GM18498 (cell line): ENCODE results near the gene MAP4K3.

Experiments used
- ATAC-seq: cut with Tn5 transposase; IDR thresholded peaks from one replicate; pipeline ENCODE4 v1.9.1; 2021; ENCODE audit warnings: mild to moderate bottlenecking, moderate library complexity; ENCODE audit not compliant: unreplicated experiment

The MAP4K3 gene

DNA sequence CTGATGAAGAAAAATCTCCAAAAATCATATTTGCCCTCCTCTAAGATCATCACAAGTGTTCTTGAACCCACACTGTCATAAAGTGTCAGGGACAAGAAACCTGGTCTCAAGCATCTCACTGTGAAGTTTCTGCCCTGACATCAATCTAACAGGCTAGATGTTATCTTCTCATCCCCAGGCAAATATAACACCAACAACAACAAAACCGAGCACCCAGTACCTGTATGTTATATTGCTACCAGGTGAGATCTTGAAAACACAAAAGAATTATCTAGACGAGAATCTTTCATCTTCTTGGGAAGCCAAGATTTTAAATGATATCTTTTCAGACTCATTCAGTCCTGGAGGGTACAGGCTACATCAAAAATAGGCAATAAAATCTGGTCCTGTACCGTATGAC lies 8.8 kb upstream of the MAP4K3 start:
- ATAC-seq: no peak

DNA sequence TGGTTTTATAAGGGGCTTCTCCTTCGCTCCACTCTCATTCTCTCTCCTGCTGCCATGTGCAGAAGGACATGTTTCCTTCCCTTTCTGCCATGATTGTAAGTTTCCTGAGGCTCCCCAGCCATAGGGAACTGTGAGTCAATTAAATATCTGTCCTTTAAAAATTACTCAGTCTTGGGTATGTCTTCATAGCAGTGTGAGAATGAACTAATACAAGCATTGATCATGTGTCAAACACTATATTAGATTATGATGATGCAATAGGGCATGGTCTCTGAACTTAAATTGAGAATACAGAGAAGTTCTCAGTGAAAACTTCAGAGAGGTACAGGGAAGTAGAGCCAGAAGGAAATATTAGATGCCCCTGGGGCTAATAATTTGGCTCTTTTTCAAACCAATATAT lies 5.9 kb upstream of the MAP4K3 start:
- ATAC-seq: no peak

- ATAC-seq: peak; percentile 54
Observed at GRCh38 chr2:39437522-39438296, 624 bp upstream of the MAP4K3 start.

DNA sequence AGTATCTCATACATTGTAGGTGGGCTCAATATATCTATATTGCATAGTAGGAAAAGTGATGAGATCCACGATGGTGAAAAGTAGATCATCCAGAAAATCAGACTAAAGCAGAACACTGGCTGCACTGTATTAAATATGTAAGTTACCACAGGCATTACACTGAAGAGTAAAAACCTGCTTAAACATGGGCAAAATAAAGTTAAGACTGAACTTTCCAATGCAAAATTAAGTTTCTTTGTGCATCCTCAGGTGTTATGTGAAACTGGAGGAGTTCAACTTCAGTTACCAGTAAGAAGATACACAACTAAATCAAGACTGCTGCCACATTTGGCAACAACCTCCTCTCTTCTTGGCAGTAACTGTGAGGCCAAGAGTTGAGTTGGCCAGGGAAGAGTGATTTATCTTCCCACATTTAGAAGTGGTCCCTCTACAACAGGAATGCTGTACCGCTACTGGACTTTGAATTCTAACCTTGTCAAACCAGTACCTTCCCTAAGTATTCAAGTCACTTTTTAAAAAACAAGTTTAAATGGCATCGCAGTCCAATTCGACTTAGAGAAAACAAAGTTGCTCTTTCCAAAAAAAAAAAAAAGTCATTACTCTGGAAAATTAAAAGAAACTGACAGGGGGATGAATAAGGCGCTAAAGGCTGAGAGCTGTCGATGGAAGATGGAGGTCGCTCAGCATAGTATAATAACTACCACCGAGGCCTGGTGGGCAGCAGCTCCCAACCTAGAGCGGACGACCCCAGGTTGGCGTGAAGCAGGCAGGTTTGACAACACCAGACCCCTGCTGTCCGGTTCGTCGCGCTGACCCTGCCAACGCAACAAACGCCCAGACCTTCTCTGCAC lies 1.1 kb downstream of the MAP4K3 start:
- no peak for ATAC-seq

DNA sequence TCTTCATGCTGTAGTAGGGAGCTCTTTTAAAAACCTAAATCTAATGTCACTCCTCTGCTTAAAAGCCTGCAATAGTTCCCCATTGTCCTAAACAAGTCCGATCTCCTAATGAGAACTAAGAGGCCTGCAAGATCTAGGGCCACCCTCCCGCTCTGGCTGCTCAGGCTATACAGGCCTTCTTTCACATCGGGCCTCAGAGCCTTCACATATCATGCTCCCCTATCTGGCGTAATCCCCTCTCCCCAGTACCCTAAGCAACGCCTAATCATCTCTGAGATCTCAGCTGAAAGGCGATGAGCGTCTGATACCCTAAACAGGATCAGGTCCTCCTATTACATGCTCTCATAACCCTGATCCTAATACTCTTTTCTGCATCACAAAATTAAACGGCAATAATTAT lies 1.9 kb downstream of the MAP4K3 start:
- no peak for ATAC-seq

- ATAC-seq: no peak
Observed at GRCh38 chr2:39434233-39434897, 2.7 kb downstream of the MAP4K3 start.

DNA sequence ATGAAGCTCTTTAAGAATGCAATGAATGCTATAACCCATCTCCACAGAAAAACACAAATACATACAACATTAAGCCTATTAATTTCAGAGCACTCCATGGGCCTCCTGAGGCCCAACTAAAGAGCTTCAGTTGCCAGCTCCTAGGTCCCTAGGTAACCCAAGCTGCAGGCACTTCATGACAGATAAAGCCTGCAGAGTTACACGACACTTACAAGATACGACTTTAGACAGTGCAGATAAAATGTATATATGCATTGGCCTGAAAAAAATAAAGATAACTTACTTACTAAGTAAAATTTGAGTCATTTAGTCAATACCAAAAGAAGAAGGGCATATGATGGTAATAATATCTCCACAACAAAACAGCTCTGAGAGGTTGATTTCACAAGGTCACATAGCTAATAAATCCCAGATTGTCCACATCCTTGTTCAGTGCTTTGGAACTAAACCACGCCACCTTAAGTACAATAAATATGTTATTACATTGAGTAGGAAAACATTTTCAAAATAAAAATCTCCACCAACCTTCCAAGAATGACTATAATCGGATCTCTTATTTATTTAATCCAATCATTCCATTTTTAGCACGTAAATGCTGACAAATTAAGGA lies 3.4 kb downstream of the MAP4K3 start:
- ATAC-seq: no peak

- ATAC-seq: no peak
Observed at GRCh38 chr2:39432701-39433100, 4.4 kb downstream of the MAP4K3 start.

GRCh38 chr2:39431592-39432316 lies 5.3 kb downstream of the MAP4K3 start:
- ATAC-seq: no peak

DNA sequence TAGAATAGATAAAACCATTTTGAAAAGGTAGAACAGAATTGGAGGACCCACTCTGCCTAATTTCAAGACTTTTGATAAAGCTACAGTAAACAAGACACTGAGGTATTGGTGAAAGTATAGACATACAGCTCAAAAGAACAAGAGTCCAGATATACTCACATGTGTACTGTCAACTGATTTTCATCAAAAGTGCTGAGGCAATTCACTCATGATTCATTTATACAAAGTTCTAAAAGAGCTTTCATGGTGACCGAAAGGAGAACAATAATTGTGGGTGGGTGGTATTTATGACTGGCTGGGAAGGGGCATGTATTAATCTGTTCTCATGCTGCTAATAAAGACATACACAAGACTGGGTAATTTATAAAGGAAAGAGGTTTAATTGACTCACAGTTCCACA lies 7.3 kb downstream of the MAP4K3 start:
- ATAC-seq: no peak

- no peak for ATAC-seq
Observed at GRCh38 chr2:39424951-39425350, 12.1 kb downstream of the MAP4K3 start.

DNA sequence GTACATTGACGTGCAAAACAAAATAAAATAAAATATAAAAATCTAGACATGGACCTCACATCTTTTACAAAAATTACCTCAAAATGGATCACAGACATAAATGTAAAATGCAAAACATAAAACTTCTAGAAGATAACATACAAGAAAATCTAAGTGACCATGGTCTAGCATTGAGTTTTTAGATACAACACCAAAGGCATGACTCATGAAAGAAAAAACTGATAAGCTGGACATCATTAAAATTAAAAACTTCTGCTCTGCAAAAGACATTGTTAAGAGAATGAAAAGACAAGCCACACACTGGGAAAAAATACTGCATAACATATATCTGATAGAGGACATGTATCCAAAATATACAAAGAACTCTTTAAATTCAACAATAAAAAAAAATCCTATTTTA lies 14.4 kb downstream of the MAP4K3 start:
- ATAC-seq: no peak

DNA sequence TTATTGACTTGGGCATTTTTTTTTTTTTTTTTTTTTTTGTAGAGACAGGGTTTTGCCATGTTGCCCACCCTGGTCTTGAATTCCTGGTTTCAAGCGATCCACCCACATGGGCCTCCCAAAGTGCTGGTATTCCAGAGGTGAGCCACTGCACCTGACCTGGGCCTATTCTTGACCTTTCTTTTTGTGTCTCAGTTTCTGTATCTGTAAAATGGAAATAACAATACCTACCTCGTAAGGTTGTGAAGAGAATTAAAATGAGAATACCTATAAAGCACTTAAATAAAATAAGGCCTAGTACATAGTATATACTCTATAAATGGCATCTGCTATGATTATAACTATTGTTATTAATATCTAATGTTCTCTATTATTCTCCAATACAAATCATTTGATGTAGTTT lies 15.7 kb downstream of the MAP4K3 start:
- no peak for ATAC-seq

DNA sequence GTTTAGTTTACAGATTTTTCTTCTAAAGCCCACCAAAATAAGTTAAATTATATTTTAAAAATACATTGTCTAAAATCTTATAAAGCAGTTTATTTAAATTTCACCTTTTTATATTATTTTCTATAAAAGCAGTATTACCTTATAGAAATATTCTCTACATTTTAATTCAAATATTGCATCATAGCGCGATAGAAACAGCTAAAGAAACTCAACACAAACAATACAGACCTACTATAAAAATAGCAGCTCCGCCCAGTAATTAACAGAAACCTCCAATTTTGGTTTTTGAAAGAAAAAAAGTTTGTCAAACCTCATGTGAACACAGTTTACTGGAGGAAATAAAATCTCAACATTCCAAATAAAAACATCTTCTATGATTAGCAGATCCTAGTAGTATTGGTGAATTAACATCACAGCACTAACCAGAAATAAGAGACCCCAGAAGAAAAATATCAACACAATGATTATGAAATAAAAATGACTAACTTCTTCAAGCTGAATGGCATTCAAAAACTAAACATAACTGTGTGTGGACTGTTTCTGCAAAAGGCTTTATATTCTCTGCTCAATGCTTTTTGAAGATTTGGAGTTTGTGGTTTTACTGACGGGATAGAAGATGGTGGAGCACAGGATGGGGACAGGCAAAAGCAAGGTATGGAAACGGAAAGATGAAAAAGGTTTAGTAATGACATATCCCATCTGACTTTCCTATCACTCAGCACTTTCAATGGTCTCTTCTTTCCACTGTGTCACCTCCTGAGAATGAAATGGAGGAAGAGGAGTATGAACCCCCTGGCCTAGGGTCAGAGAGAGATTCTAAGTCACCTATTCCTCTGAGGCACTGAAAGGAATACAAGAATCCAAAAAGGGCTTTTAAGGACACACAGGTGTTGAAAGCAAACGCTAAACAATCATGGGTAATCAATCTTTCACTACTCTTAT lies 17.5 kb downstream of the MAP4K3 start:
- no peak for ATAC-seq

- ATAC-seq: no peak
Observed at GRCh38 chr2:39418491-39418890, 18.6 kb downstream of the MAP4K3 start.

GRCh38 chr2:39416140-39416539 lies 20.9 kb downstream of the MAP4K3 start:
- no peak for ATAC-seq

GRCh38 chr2:39413063-39413737 lies 23.9 kb downstream of the MAP4K3 start:
- no peak for ATAC-seq

DNA sequence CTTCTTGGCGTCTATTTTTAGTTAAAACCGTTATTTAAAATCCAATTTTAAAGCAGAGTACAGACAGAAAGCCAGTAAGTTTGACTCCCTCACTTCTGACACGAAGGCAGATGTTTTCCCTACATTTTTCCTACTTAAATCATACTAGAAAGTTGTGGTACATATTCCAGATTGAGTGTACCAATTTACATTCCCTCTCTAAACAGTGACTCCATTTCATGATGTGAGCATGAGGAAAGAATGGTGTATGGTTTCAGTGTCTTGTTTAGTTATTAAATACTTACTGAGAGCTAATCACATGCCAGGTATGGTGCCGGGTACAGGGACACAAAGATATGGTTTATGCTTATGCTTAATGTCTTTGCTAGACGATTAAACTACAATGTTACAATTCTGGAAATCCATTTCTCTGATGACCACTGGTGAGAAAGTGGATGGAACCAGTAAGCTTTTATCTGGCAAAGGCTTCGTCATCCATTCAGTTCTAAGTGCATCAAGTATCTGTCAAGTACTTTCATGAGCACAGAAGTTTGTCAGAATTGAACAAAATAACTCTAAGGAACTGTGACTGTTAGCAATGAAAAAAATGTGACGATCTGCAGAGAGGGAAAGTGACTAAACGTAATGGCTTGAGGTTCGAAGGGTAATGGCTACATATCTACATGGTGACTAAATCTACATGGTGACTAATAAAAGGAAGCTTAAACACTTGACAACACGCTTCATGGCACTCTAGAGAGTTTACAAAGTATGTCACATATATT lies 25.7 kb downstream of the MAP4K3 start:
- ATAC-seq: no peak
